ENCODE measurements around the gene LRRC9. TPM values are rescaled to one million over a fixed set of nuclear protein-coding genes. Genes with fewer than 3 reads are reported as not detected.

Gene LRRC9
- total and polyA plus RNA-seq, 2 of the 13 experiments (the other 11 are each of a cell fraction or from before 2014, with no cell fraction given): 0.08 to 0.18 TPM

DNA sequence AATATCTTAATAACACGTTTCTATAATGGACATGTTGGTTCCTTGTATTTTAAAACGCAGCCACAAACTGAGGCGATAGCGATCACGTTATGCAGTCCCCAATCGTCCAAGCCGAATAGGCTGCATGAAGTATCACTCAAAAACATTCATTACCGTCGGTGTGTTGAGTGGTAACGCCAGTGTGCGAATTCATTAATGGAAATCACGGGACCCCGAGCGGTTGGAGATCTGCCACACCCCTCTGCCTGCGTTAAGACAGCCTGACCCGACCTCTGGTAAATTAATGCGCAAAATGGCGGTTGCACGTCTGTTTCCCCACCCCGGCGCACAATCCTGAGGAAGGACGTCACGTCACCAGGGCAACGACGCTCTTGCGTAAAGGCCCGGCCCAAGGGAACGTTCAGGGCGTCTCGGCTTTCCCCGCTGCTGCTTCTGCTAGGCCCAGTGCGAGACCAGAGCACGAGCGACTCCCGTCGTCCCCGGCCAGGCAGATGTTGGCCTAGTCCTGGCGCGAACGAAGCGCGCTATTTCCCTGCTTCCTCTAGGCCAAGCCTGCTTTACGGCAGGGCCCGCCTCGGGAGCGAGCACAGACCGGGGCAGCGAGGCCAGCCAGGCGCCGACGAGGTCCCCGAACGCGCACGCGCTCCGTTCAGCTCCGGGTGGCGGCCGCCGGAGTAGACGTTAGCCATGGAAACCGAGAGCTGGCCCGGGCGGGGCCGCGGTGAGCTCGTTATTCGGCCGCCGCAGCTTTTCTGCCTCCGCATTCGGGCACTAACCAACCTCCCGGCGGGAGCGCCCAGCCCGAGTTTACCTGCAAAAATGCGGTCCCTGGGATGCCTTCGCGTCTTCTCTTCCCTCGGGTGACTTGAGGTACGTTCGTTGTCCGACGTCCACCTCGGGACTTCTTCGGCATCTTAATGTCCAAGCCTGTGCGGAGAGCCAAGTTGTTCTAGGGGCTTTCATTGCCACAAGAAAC is 171.9 kb downstream of the LRRC9 start, which contains the start of gene PCNX4 (continued):
- TF ChIP-seq, protein P1, sequence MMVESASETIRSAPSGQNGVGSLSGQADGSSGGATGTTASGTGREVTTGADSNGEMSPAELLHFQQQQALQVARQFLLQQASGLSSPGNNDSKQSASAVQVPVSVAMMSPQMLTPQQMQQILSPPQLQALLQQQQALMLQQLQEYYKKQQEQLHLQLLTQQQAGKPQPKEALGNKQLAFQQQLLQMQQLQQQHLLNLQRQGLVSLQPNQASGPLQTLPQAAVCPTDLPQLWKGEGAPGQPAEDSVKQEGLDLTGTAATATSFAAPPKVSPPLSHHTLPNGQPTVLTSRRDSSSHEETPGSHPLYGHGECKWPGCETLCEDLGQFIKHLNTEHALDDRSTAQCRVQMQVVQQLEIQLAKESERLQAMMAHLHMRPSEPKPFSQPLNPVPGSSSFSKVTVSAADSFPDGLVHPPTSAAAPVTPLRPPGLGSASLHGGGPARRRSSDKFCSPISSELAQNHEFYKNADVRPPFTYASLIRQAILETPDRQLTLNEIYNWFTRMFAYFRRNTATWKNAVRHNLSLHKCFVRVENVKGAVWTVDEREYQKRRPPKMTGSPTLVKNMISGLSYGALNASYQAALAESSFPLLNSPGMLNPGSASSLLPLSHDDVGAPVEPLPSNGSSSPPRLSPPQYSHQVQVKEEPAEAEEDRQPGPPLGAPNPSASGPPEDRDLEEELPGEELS (CRISPR knock-in tag; IDR thresholded peaks at IDR 0.05): no peak; the same call in 1 of the 2 replicates
- no peak for TF ChIP-seq PBX3 (CRISPR knock-in tag; IDR thresholded peaks at IDR 0.05; ENCODE audit: borderline replicate concordance)
- TF ChIP-seq ERF (CRISPR knock-in tag; IDR thresholded peaks at IDR 0.05): peak; percentile 88
- no peak for TF ChIP-seq MLXIP (CRISPR knock-in tag; IDR thresholded peaks at IDR 0.05; ENCODE audit: borderline replicate concordance)
- TF ChIP-seq RNF2 (conservative IDR thresholded peaks at IDR 0.05; ENCODE audit: low read depth): peak; percentile 91
- TF ChIP-seq SP140L (CRISPR knock-in tag; IDR thresholded peaks at IDR 0.05; ENCODE audit: borderline replicate concordance): peak; percentile 42; the same call in 1 of the 2 replicates
- TF ChIP-seq, protein P2, sequence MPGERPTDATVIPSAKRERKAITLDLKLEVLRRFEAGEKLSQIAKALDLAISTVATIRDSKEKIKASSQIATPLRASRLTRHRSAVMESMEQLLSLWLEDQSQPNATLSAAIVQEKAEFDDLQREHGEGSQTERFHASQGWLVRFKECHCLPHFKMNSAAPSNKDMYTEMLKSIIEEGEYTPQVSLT (CRISPR knock-in tag; IDR thresholded peaks at IDR 0.05; ENCODE audit: borderline replicate concordance, low read depth): no peak
- TF ChIP-seq MIER3 (CRISPR knock-in tag; IDR thresholded peaks at IDR 0.05; ENCODE audit: borderline replicate concordance): peak; percentile 85; the same call in 1 of the 2 replicates
- TF ChIP-seq MBNL3 (CRISPR knock-in tag; conservative IDR thresholded peaks at IDR 0.05): no peak
- peak; percentile 100 for TF ChIP-seq ZFX (CRISPR knock-in tag; IDR thresholded peaks at IDR 0.05; ENCODE audit: low read depth)
- TF ChIP-seq JDP2 (CRISPR knock-in tag; IDR thresholded peaks at IDR 0.05; ENCODE audit: borderline replicate concordance): no peak
- TF ChIP-seq PAWR (CRISPR knock-in tag; IDR thresholded peaks at IDR 0.05; ENCODE audit: borderline replicate concordance): 0 out of 2 replicates have a peak, but pooled peaks have one; percentile 81
- TF ChIP-seq, protein P3, sequence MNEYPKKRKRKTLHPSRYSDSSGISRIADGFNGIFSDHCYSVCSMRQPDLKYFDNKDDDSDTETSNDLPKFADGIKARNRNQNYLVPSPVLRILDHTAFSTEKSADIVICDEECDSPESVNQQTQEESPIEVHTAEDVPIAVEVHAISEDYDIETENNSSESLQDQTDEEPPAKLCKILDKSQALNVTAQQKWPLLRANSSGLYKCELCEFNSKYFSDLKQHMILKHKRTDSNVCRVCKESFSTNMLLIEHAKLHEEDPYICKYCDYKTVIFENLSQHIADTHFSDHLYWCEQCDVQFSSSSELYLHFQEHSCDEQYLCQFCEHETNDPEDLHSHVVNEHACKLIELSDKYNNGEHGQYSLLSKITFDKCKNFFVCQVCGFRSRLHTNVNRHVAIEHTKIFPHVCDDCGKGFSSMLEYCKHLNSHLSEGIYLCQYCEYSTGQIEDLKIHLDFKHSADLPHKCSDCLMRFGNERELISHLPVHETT (CRISPR knock-in tag; conservative IDR thresholded peaks at IDR 0.05): peak; percentile 89; the same call in 1 of the 2 replicates
- TF ChIP-seq ZNF24 (IDR thresholded peaks at IDR 0.05): no peak
- no peak; the same call in none of the 2 replicates for TF ChIP-seq ZC3H13 (CRISPR knock-in tag; IDR thresholded peaks at IDR 0.05)
- peak; percentile 98 for TF ChIP-seq BCL3 (CRISPR knock-in tag; IDR thresholded peaks at IDR 0.05)
- TF ChIP-seq ZNF30 (CRISPR knock-in tag; IDR thresholded peaks at IDR 0.05): no peak
- TF ChIP-seq KLF9 (CRISPR knock-in tag; IDR thresholded peaks at IDR 0.05; ENCODE audit: low read depth): peak; percentile 87; the same call in 1 of the 2 replicates

Measured in HepG2 (cell line).